Activated T-helper 1 cell treated with Interleukin-2 at 50 U/mL for 16 hours (primary cell): ENCODE results near the gene WDR4.
A peak's percentile ranks its signal among the peaks of the same experiment; 100 is the strongest.
"Not testable (repeated sequence)": the region's sequence is repeated elsewhere in the genome, so short reads cannot be mapped to it uniquely, and the experiment has no call there.

Source experiments
- DNase-seq: peaks from one replicate; pipeline ENCODE4 v3.0.0-alpha.2; 2020; ENCODE audit warnings: low read depth

The WDR4 gene

GRCh38 chr21:42852925-42853570 lies 26.3 kb downstream of the WDR4 start:
- DNase-seq, result no peak

- no peak for DNase-seq
Measured at GRCh38 chr21:42851812-42852665, 27.3 kb downstream of the WDR4 start.

- DNase-seq, result peak; percentile 9
Measured at GRCh38 chr21:42850866-42851391, 28.4 kb downstream of the WDR4 start.

- DNase-seq, result no peak
Measured at GRCh38 chr21:42850463-42850862, 28.9 kb downstream of the WDR4 start.

- no peak for DNase-seq
Measured at GRCh38 chr21:42849759-42850412, 29.5 kb downstream of the WDR4 start.

GRCh38 chr21:42848932-42849758 lies 30.2 kb downstream of the WDR4 start:
- no peak for DNase-seq

- not testable (repeated sequence) for DNase-seq
Measured at GRCh38 chr21:42848144-42848931, 31.0 kb downstream of the WDR4 start.

- no peak for DNase-seq
Measured at GRCh38 chr21:42847726-42848125, 31.6 kb downstream of the WDR4 start.

- DNase-seq, result no peak
Measured at GRCh38 chr21:42847051-42847707, 32.2 kb downstream of the WDR4 start.

- no peak for DNase-seq
Measured at GRCh38 chr21:42846221-42846620, 33.1 kb downstream of the WDR4 start.

- no peak for DNase-seq
Measured at GRCh38 chr21:42845296-42845965, 33.9 kb downstream of the WDR4 start.

- no peak for DNase-seq
Measured at GRCh38 chr21:42844411-42845113, 34.8 kb downstream of the WDR4 start.

- no peak for DNase-seq
Measured at GRCh38 chr21:42843056-42843455, 36.3 kb downstream of the WDR4 start.

GRCh38 chr21:42841916-42842655 lies 37.3 kb downstream of the WDR4 start:
- DNase-seq, result not testable (repeated sequence)

GRCh38 chr21:42841156-42841915 lies 38.0 kb downstream of the WDR4 start:
- no peak for DNase-seq

- DNase-seq, result no peak
Measured at GRCh38 chr21:42840411-42841155, 38.8 kb downstream of the WDR4 start.
